ENCODE results near the gene EIF4A3.

DNA sequence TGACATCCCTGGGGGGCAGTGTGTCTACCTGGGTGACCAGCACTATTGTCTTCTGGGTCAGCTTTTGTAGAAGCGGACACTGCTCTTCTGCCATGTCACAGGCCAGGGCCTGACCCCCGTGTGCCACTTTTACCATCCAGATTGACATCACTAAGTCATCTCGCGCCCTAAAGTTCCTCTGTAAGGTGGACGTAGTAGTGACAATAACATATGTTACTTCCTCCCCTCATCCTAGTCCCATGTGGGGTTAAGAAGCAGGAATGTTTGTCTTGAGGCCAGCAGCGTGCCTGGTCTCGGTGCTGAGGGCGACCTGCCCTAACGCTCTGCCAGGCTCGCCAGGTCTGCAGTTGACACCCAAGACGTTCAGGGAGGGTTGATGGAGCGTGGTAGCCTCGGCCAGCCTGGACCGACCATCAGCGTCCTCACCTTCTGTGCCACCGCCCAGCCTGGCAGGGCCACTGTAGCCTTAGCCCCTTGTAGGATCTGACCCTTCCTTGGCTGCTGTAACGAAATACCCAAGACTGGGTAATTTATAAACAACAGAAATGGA lies 24.8 kb downstream of the EIF4A3 start:
- TF ChIP-seq, protein P1, sequence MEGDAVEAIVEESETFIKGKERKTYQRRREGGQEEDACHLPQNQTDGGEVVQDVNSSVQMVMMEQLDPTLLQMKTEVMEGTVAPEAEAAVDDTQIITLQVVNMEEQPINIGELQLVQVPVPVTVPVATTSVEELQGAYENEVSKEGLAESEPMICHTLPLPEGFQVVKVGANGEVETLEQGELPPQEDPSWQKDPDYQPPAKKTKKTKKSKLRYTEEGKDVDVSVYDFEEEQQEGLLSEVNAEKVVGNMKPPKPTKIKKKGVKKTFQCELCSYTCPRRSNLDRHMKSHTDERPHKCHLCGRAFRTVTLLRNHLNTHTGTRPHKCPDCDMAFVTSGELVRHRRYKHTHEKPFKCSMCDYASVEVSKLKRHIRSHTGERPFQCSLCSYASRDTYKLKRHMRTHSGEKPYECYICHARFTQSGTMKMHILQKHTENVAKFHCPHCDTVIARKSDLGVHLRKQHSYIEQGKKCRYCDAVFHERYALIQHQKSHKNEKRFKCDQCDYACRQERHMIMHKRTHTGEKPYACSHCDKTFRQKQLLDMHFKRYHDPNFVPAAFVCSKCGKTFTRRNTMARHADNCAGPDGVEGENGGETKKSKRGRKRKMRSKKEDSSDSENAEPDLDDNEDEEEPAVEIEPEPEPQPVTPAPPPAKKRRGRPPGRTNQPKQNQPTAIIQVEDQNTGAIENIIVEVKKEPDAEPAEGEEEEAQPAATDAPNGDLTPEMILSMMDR (IDR thresholded peaks at IDR 0.05): no peak
- TF ChIP-seq EP300 (IDR thresholded peaks at IDR 0.05; ENCODE audit: low read depth): no peak

All from transverse colon (tissue), 3 donors.